HG02943 (cell line): ENCODE measurements around the gene RACGAP1.

Source experiments
- ATAC-seq: cut with Tn5 transposase; IDR thresholded peaks from one replicate; pipeline ENCODE4 v1.9.1; 2021; ENCODE audit warnings: mild to moderate bottlenecking, low read depth, moderate library complexity; ENCODE audit not compliant: unreplicated experiment

The RACGAP1 gene

GRCh38 chr12:49946497-49946896 is 78.8 kb downstream of the RACGAP1 start:
- no peak for ATAC-seq

- no peak for ATAC-seq
Measured at GRCh38 chr12:49946086-49946485, 79.2 kb downstream of the RACGAP1 start.

GRCh38 chr12:49945394-49946080 is 79.8 kb downstream of the RACGAP1 start:
- no peak for ATAC-seq

GRCh38 chr12:49944718-49945117 is 80.6 kb downstream of the RACGAP1 start:
- ATAC-seq: no peak

GRCh38 chr12:49944046-49944445 is 81.2 kb downstream of the RACGAP1 start:
- ATAC-seq: no peak

- ATAC-seq: no peak
Measured at GRCh38 chr12:49943625-49943960, 81.7 kb downstream of the RACGAP1 start.

GRCh38 chr12:49942921-49943624 is 82.2 kb downstream of the RACGAP1 start:
- no peak for ATAC-seq

- ATAC-seq: no peak
Measured at GRCh38 chr12:49942512-49942893, 82.8 kb downstream of the RACGAP1 start.

- ATAC-seq: no peak
Measured at GRCh38 chr12:49941556-49942511, 83.5 kb downstream of the RACGAP1 start.

- ATAC-seq: no peak
Measured at GRCh38 chr12:49939707-49940106, 85.6 kb downstream of the RACGAP1 start.

GRCh38 chr12:49939307-49939706 is 86.0 kb downstream of the RACGAP1 start:
- no peak for ATAC-seq
